K562 (cell line): ENCODE results near the gene FAM117A. TPM values are rescaled to one million over a fixed set of nuclear protein-coding genes. Genes with fewer than 3 reads are reported as not detected.
A peak's percentile ranks its signal among the peaks of the same experiment; 100 is the strongest.

ENCODE experiments used
- ATAC-seq: fragments of 200-7000 bp; cut with Tn5 transposase; 3 replicates; pipeline ENCODE4 v1.9.1; 2020; ENCODE audit warnings: moderate library complexity
- BruUV-seq: library from RNA; stranded (reverse); fragments of 400-500 nt; replicated peaks from 2 replicates; lab custom pipeline; 2021; lab: Mats Ljungman, UMichigan
- CTCF ChIA-PET: fragments of 300-600 bp; formaldehyde crosslinking; extraction: SDS; loops from one replicate; lab custom pipeline; 2021; ENCODE audit warnings: low intra/inter-chr PET ratio; lab: Yijun Ruan, JAX
- POLR2A ChIA-PET: fragments of 300-600, 350-650 bp; sonication (Branson Sonifier 250); formaldehyde crosslinking; extraction: SDS; loops from one replicate; lab custom pipeline; 2021; ENCODE audit warnings: antibody characterized with exemption, inconsistent platforms; lab: Yijun Ruan, JAX
- DNase-seq, 4 experiments: peaks; one replicate each; pipeline versions ENCODE4 v3.0.0 to v3.0.0-alpha.2; 2011 to 2018; ENCODE audit warnings: low spot score in 3 of 4, mixed read lengths in 3 of 4; ENCODE audit errors: extremely low read depth in 1 of 4
- FAIRE-seq: peaks from 2 replicates; lab custom pipeline; 2011; peaks lifted over from hg19 to GRCh38; lab: Jason Lieb, UNC
- H2AFZ ChIP-seq: 2 replicates; pipeline ENCODE4 v1.6.0; 2011; ENCODE audit warnings: low read depth, low read length, control low read depth, inconsistent platforms
- H3K27ac ChIP-seq: fragments of 200-600 bp; 3 replicates; pipeline ENCODE4 v1.8.0; 2011; ENCODE audit warnings: low read depth, mild to moderate bottlenecking, control low read depth, inconsistent platforms, low read length, moderate library complexity, mixed read lengths; ENCODE audit errors: extremely low read depth
- H3K27me3 ChIP-seq, 2 experiments: fragments of 300-600 bp in 1 of 2; 2 replicates in 1 of 2; 3 replicates in 1 of 2; pipeline versions ENCODE4 v1.6.0 to v1.8.0; 2011; ENCODE audit warnings: inconsistent platforms in 2 of 2, low read length in 2 of 2, mild to moderate bottlenecking in 1 of 2, mixed read lengths in 1 of 2, moderate library complexity in 1 of 2; ENCODE audit not compliant: control insufficient read depth in 2 of 2, insufficient read depth in 2 of 2
- H3K36me3 ChIP-seq: fragments of 300-600 bp; 3 replicates; pipeline ENCODE4 v1.8.0; 2011; ENCODE audit warnings: mild to moderate bottlenecking, low read length, inconsistent platforms; ENCODE audit not compliant: control insufficient read depth, insufficient read depth
- H3K4me1 ChIP-seq, 2 experiments: fragments of 200-600 bp in 1 of 2; replicated peaks in 1 of 2; 2 replicates in 1 of 2; 3 replicates in 1 of 2; pipeline versions ENCODE4 v1.5.1 to v1.8.0; 2011; ENCODE audit warnings: inconsistent platforms in 2 of 2, low read length in 2 of 2, mild to moderate bottlenecking in 1 of 2, mixed read lengths in 1 of 2, moderate library complexity in 1 of 2; ENCODE audit not compliant: control insufficient read depth in 2 of 2, insufficient read depth in 2 of 2
- H3K4me2 ChIP-seq: 2 replicates; pipeline ENCODE4 v1.6.1; 2011; ENCODE audit warnings: low read length, control low read depth, inconsistent platforms, mixed read lengths; ENCODE audit not compliant: insufficient read depth
- H3K4me3 ChIP-seq: fragments of 200-600 bp; sonication (generic), shearing (Covaris generic); 2 replicates; pipeline ENCODE4 v1.5.1; 2016; ENCODE audit warnings: control low read depth, inconsistent platforms
- H3K79me2 ChIP-seq: fragments of 200-600 bp; 3 replicates; pipeline ENCODE4 v1.8.0; 2011; ENCODE audit warnings: low read length, inconsistent platforms; ENCODE audit not compliant: control insufficient read depth, insufficient read depth
- H3K9ac ChIP-seq, 2 experiments: 2 replicates each; pipeline versions ENCODE4 v1.6.0 to v1.6.1; 2011; ENCODE audit warnings: low read depth in 2 of 2, low read length in 2 of 2, control low read depth in 1 of 2, inconsistent platforms in 1 of 2, mild to moderate bottlenecking in 1 of 2, mixed read lengths in 1 of 2; ENCODE audit not compliant: insufficient read depth in 1 of 2
- H3K9me1 ChIP-seq: one replicate; pipeline ENCODE4 v1.6.0; 2011; ENCODE audit warnings: inconsistent platforms, mild to moderate bottlenecking, low read length, moderate library complexity; ENCODE audit not compliant: control insufficient read depth, insufficient read depth
- H3K9me3 ChIP-seq: replicated peaks from 2 replicates; pipeline ENCODE4 v1.5.1; 2011; ENCODE audit warnings: low read depth, low read length, inconsistent platforms; ENCODE audit not compliant: control insufficient read depth, insufficient read depth
- H4K20me1 ChIP-seq: replicated peaks from 2 replicates; pipeline ENCODE4 v1.6.1; 2011; ENCODE audit warnings: low read length, inconsistent platforms, mixed read lengths; ENCODE audit not compliant: control insufficient read depth, insufficient read depth
- CTBP1 ChIP-seq: fragments of 450-650 bp; IDR thresholded peaks from 2 replicates; pipeline ENCODE4 v1.6.1; 2016; ENCODE audit warnings: borderline replicate concordance
- ETV6 ChIP-seq, 3 experiments: fragments of 150-350 bp in 1 of 3; sonication (generic) in 1 of 3; formaldehyde crosslinking in 1 of 3; IDR thresholded peaks; 2 replicates each; pipeline versions ENCODE4 v1.6.1 to v1.8.0; 2014 to 2022; ENCODE audit warnings: borderline replicate concordance in 2 of 3, low read depth in 2 of 3, antibody characterized with exemption in 1 of 3, low read length in 1 of 3, mild to moderate bottlenecking in 1 of 3, missing genetic modification reagents in 1 of 3
- ILF3 ChIP-seq: fragments of 450-650 bp; IDR thresholded peaks from 2 replicates; pipeline ENCODE4 v1.6.1; 2018; ENCODE audit warnings: antibody characterized with exemption, mild to moderate bottlenecking, moderate library complexity, borderline replicate concordance
- LARP7 ChIP-seq: fragments of 450-650 bp; IDR thresholded peaks from 2 replicates; pipeline ENCODE4 v1.6.1; 2016
- MLX ChIP-seq, 2 experiments: fragments of 450-650 bp in 1 of 2; sonication (generic) in 1 of 2; formaldehyde crosslinking; conservative IDR thresholded peaks; 2 replicates each; pipeline versions ENCODE4 v1.4.0 to v1.8.1; 2020 to 2022; ENCODE audit warnings: mild to moderate bottlenecking in 1 of 2, missing genetic modification reagents in 1 of 2
- PTBP1 ChIP-seq: fragments of 200-400 bp; formaldehyde crosslinking; IDR thresholded peaks from 2 replicates; pipeline ENCODE4 v1.6.1; 2017; ENCODE audit warnings: low read depth, low read length
- RBM34 ChIP-seq: fragments of 200-400 bp; formaldehyde crosslinking; IDR thresholded peaks from 2 replicates; pipeline ENCODE4 v1.6.1; 2018; ENCODE audit warnings: low read length, borderline replicate concordance; ENCODE audit not compliant: insufficient read depth
- RFX1 ChIP-seq: fragments of 450-650 bp; IDR thresholded peaks from 2 replicates; pipeline ENCODE4 v1.6.1; 2016; ENCODE audit warnings: mild to moderate bottlenecking, moderate library complexity
- SMARCB1 ChIP-seq: IDR thresholded peaks from 2 replicates; pipeline ENCODE4 v1.6.1; 2011; ENCODE audit warnings: improper control_type of control experiment, low read depth; ENCODE audit not compliant: insufficient read length
- WGBS: fragments of 100-300 bp; shearing (Covaris generic); methylation state at CpG from one replicate; pipeline ENCODE4 v1.1.6; 2016; ENCODE audit warnings: low coverage, mixed read lengths; ENCODE audit not compliant: insufficient coverage; ENCODE audit errors: missing lambda C conversion rate; 5-methylcytosine and 5-hydroxymethylcytosine counted together
- in situ Hi-C: fragments of 300-500 bp; cut with MboI; formaldehyde crosslinking; loops from 4 replicates; pipeline ENCODE4 v1.15.0; 2018; ENCODE audit warnings: inconsistent platforms, mixed read lengths
- intact Hi-C: fragments of 100-400 bp; cut with micrococcal nuclease; formaldehyde crosslinking; loops from 2 replicates; pipeline ENCODE4 v1.14.2; 2022
- polyA plus RNA-seq, 8 experiments: library from polyadenylated mRNA; depleted of rRNA in 4 of 8; stranded (reverse) in 5 of 8; unstranded in 3 of 8; fragments of >200 nt; fragmentation: Nextera tagmentation in 2 of 8; fragmentation: Illumina TruSeq in 1 of 8; extraction: Ambion mirVana in 2 of 8; extraction: Trizol in 1 of 8; gene quantifications; 2 replicates each; pipeline versions ENCODE4 v1.2.1 to v1.2.3, GENCODE V29; 2011 to 2014; ENCODE audit warnings: inconsistent platforms in 1 of 8, missing spikeins in 1 of 8
- total RNA-seq, 7 experiments: library from RNA; depleted of rRNA in 6 of 7; stranded (reverse); fragments of >200 nt in 6 of 7; fragmentation: Illumina TruSeq in 2 of 7; extraction: Trizol in 2 of 7; gene quantifications; 2 replicates each; pipeline versions ENCODE4 v1.2.1 to v1.2.3, GENCODE V29; 2011 to 2021; ENCODE audit warnings: low replicate concordance in 1 of 7

Gene FAM117A
- total and polyA plus RNA-seq, 9 of the 15 experiments (the other 6 are each of a cell fraction or from before 2014, with no cell fraction given), result 3.1 to 79.7 (median 36.6) TPM

GRCh38 chr17:49681106-49681979 lies 82.6 kb downstream of the FAM117A start:
- POLR2A ChIA-PET, result interaction anchor here (0.5 to 1.5 kb wide), 2 partner anchors 106 to 1039 kb away, joined by 3 to 4 read pairs; no protein-coding TSS in a partner anchor
- H3K9me1 ChIP-seq, result no peaks in the 10 kb centered on the region
- H3K4me1 ChIP-seq, result peaks cover 0 to 4% of the 10 kb centered on the region in 2 experiments; a peak in 4 of 5 replicates
- no peak overlapping the region for H3K9ac ChIP-seq
- no peaks in the 10 kb centered on the region for H3K36me3 ChIP-seq
- no peak overlapping the region for H2AFZ ChIP-seq
- FAIRE-seq, result no peak
- no peaks in the 10 kb centered on the region for H3K9me3 ChIP-seq
- peaks cover 11% of the 10 kb centered on the region for H3K79me2 ChIP-seq
- H3K27ac ChIP-seq, result no peak overlapping the region
- no peak overlapping the region for H3K4me2 ChIP-seq
- no peak for TF ChIP-seq LARP7
- TF ChIP-seq, all 486 proteins: peak for 0
- H4K20me1 ChIP-seq, result 0 out of 2 replicates have a peak, but pooled peaks cover 1% of the 10 kb centered on the region
- H3K4me3 ChIP-seq, result no peak overlapping the region
- no peak for DNase-seq
- no TSS peak for BruUV-seq
- H3K27me3 ChIP-seq, result peaks cover 6 to 19% of the 10 kb centered on the region in 2 experiments; a peak in 4 of 5 replicates
- intact Hi-C loops (loop anchor here (2.0 kb wide), 1 partner anchor 65 kb away; no protein-coding TSS in a partner anchor), in situ Hi-C loops (no loop called here)
- WGBS, result 24% methylated on average over 9 of the region's 9 CpGs
- ATAC-seq, result no peak
- CTCF ChIA-PET, result interaction anchor here (0.7 kb wide), 1 partner anchor 366 kb away, joined by 3 read pairs; no protein-coding TSS in a partner anchor

- no peaks in the 10 kb centered on the region for H3K9me1 ChIP-seq
- peaks cover 21% of the 10 kb centered on the region for H3K79me2 ChIP-seq
- 51% methylated on average over 6 of the region's 6 CpGs for WGBS
Observed at GRCh38 chr17:49680314-49680713, 83.6 kb downstream of the FAM117A start.

More at GRCh38 chr17:49680314-49680713, 83.6 kb downstream of the FAM117A start:
- TF ChIP-seq RBM34, result no peak
- TF ChIP-seq MLX (CRISPR knock-in tag; conservative IDR thresholded peaks at IDR 0.05), result no peak
- TF ChIP-seq RFX1, result no peak
- TF ChIP-seq CTBP1, result no peak
- TF ChIP-seq ETV6 (IDR thresholded peaks at IDR 0.05; ENCODE audit: borderline replicate concordance in 1 of 2, low read depth in 2 of 2, low read length in 1 of 2), result no peak
- TF ChIP-seq ETV6 (CRISPR knock-in tag; IDR thresholded peaks at IDR 0.05; ENCODE audit: borderline replicate concordance), result no peak
- TF ChIP-seq ILF3, result no peak
- TF ChIP-seq PTBP1, result no peak
- no peak for TF ChIP-seq SMARCB1
- TF ChIP-seq, all 486 proteins: peak for 0
- intact Hi-C loops (loop anchor here (2.0 kb wide), 1 partner anchor 64 kb away; no protein-coding TSS in a partner anchor), in situ Hi-C loops (no loop called here)
- ATAC-seq, result no peak
- ChIA-PET POLR2A (interaction anchor here (0.5 to 1.4 kb wide), 4 partner anchors 11 to 244 kb away, joined by 3 to 4 read pairs (median 3); no protein-coding TSS in a partner anchor), CTCF (interaction anchor here (0.7 kb wide), 1 partner anchor 365 kb away, joined by 3 read pairs; no protein-coding TSS in a partner anchor)
- H3K4me2 ChIP-seq, result no peak overlapping the region
- H4K20me1 ChIP-seq, result peaks cover 6% of the 10 kb centered on the region; the same call in 1 of the 2 replicates
- no peak for FAIRE-seq
- peaks cover 5 to 7% of the 10 kb centered on the region in 2 experiments; a peak in 4 of 5 replicates for H3K4me1 ChIP-seq
- H3K27ac ChIP-seq, result no peak overlapping the region; the same call in 2 of the 3 replicates
- peak overlapping the region in 1 of 2 experiments; percentile 56; a peak in 1 of 4 replicates for H3K9ac ChIP-seq
- peaks cover 6 to 19% of the 10 kb centered on the region in 2 experiments; a peak in 4 of 5 replicates for H3K27me3 ChIP-seq
- H3K4me3 ChIP-seq, result no peak overlapping the region
- H3K36me3 ChIP-seq, result peaks cover 3% of the 10 kb centered on the region; the same call in 1 of the 3 replicates
- no peaks in the 10 kb centered on the region for H3K9me3 ChIP-seq
- no TSS peak for BruUV-seq
- DNase-seq, result no peak
- no peak overlapping the region for H2AFZ ChIP-seq
